IMR-90 (cell line): ENCODE measurements around the gene HMOX1. TPM values are rescaled to one million over a fixed set of nuclear protein-coding genes. Genes with fewer than 3 reads are reported as not detected.

Experiments
- ATAC-seq: fragments of 200-7000 bp; cut with Tn5 transposase; 2 replicates; pipeline ENCODE4 v1.9.1; 2020; ENCODE audit warnings: low read depth, mild to moderate bottlenecking, moderate library complexity
- BruUV-seq: library from RNA; stranded (reverse); fragments of 400-500 nt; replicated peaks from 2 replicates; lab custom pipeline; 2021; lab: Mats Ljungman, UMichigan
- CTCF ChIA-PET: fragments of 300-600 bp; formaldehyde crosslinking; extraction: SDS; loops from one replicate; lab custom pipeline; 2021; ENCODE audit warnings: antibody characterized with exemption; lab: Yijun Ruan, JAX
- POLR2A ChIA-PET: fragments of 300-600 bp; sonication (Branson Sonifier 250); formaldehyde crosslinking; loops from one replicate; lab custom pipeline; 2022; ENCODE audit warnings: antibody characterized with exemption; ENCODE audit not compliant: unreplicated experiment; lab: Charles Lee
- DNase-seq: peaks from one replicate; pipeline ENCODE4 v3.0.0; 2013
- H2AFZ ChIP-seq: replicated peaks from 2 replicates; pipeline ENCODE3; 2013; ENCODE audit warnings: low read length, mild to moderate bottlenecking; ENCODE audit not compliant: poor library complexity
- H2AK5ac ChIP-seq: 2 replicates; pipeline ENCODE4 v1.6.1; 2013; ENCODE audit warnings: low read depth, low read length, inconsistent platforms
- H2AK9ac ChIP-seq: replicated peaks from 2 replicates; pipeline ENCODE3; 2013; ENCODE audit warnings: mild to moderate bottlenecking, low read depth, low read length, moderate library complexity; ENCODE audit not compliant: poor library complexity
- H2BK120ac ChIP-seq: 2 replicates; pipeline ENCODE4 v1.6.1; 2013; ENCODE audit warnings: low read depth, low read length, inconsistent platforms
- H2BK15ac ChIP-seq: 3 replicates; pipeline ENCODE4 v1.6.1; 2013; ENCODE audit warnings: low read depth, low read length, inconsistent platforms
- H2BK20ac ChIP-seq: 2 replicates; pipeline ENCODE4 v1.6.1; 2013; ENCODE audit warnings: low read depth, mild to moderate bottlenecking, inconsistent platforms, low read length, moderate library complexity
- H2BK5ac ChIP-seq: 2 replicates; pipeline ENCODE4 v1.6.1; 2013; ENCODE audit warnings: mild to moderate bottlenecking, low read depth, low read length, inconsistent platforms; ENCODE audit not compliant: poor library complexity, severe bottlenecking
- H3K14ac ChIP-seq: replicated peaks from 2 replicates; pipeline ENCODE4 v1.6.1; 2013; ENCODE audit warnings: low read depth, low read length, inconsistent platforms
- H3K18ac ChIP-seq: 2 replicates; pipeline ENCODE4 v1.6.1; 2013; ENCODE audit warnings: low read depth, low read length, control low read depth
- H3K23ac ChIP-seq: 2 replicates; pipeline ENCODE4 v1.6.1; 2013; ENCODE audit warnings: low read depth, low read length, inconsistent platforms
- H3K27ac ChIP-seq: 2 replicates; pipeline ENCODE4 v1.5.1; 2013; ENCODE audit warnings: mild to moderate bottlenecking, control low read depth, low read length; ENCODE audit not compliant: insufficient read depth
- H3K27me3 ChIP-seq: 2 replicates; pipeline ENCODE4 v1.6.1; 2013; ENCODE audit warnings: low read length; ENCODE audit not compliant: control insufficient read depth, insufficient read depth
- H3K36me3 ChIP-seq: 2 replicates; pipeline ENCODE4 v1.6.1; 2013; ENCODE audit warnings: low read length, mixed read lengths; ENCODE audit not compliant: control insufficient read depth, insufficient read depth
- H3K4ac ChIP-seq: 2 replicates; pipeline ENCODE4 v1.6.1; 2013; ENCODE audit warnings: low read depth, low read length, inconsistent platforms
- H3K4me1 ChIP-seq: 2 replicates; pipeline ENCODE4 v1.6.1; 2013; ENCODE audit warnings: low read length, mixed read lengths; ENCODE audit not compliant: control insufficient read depth, insufficient read depth
- H3K4me2 ChIP-seq: 2 replicates; pipeline ENCODE4 v1.6.1; 2013; ENCODE audit warnings: low read depth, mild to moderate bottlenecking, control low read depth, low read length, moderate library complexity
- H3K4me3 ChIP-seq: 2 replicates; pipeline ENCODE4 v1.5.1; 2013; ENCODE audit warnings: low read depth, mild to moderate bottlenecking, control low read depth, low read length, moderate library complexity; ENCODE audit not compliant: insufficient read depth
- H3K56ac ChIP-seq: 2 replicates; pipeline ENCODE4 v1.6.1; 2013; ENCODE audit warnings: low read length, inconsistent platforms; ENCODE audit not compliant: insufficient read depth; ENCODE audit errors: extremely low read depth
- H3K79me1 ChIP-seq, 2 experiments: 2 replicates each; pipeline ENCODE4 v1.6.1; 2013; ENCODE audit warnings: low read length in 2 of 2, inconsistent platforms in 1 of 2, low read depth in 1 of 2
- H3K9ac ChIP-seq: 2 replicates; pipeline ENCODE4 v1.6.1; 2013; ENCODE audit warnings: low read depth, low read length, control low read depth
- H3K9me1 ChIP-seq: 2 replicates; pipeline ENCODE4 v1.6.1; 2013; ENCODE audit warnings: low read length, inconsistent platforms; ENCODE audit not compliant: insufficient read depth
- H3K9me3 ChIP-seq: 2 replicates; pipeline ENCODE4 v1.6.1; 2013; ENCODE audit warnings: low read length; ENCODE audit not compliant: control insufficient read depth, insufficient read depth
- H4K20me1 ChIP-seq: 2 replicates; pipeline ENCODE4 v1.6.1; 2013; ENCODE audit warnings: low read length, inconsistent platforms; ENCODE audit not compliant: insufficient read depth
- H4K5ac ChIP-seq: 2 replicates; pipeline ENCODE4 v1.6.1; 2013; ENCODE audit warnings: mild to moderate bottlenecking, low read depth, low read length, control low read depth
- H4K8ac ChIP-seq, 2 experiments: 2 replicates each; pipeline ENCODE4 v1.6.1; 2013; ENCODE audit warnings: low read depth in 2 of 2, low read length in 2 of 2, control low read depth in 1 of 2, inconsistent platforms in 1 of 2
- H4K91ac ChIP-seq: 2 replicates; pipeline ENCODE4 v1.6.1; 2013; ENCODE audit warnings: low read depth, low read length, inconsistent platforms; ENCODE audit not compliant: insufficient read depth
- CEBPB ChIP-seq: IDR thresholded peaks from 2 replicates; pipeline ENCODE4 v1.6.1; 2012; ENCODE audit warnings: low read depth, low read length, improper control_type of control experiment
- RAD21 ChIP-seq: IDR thresholded peaks from 2 replicates; pipeline ENCODE4 v1.6.1; 2012; ENCODE audit warnings: low read length, improper control_type of control experiment
- WGBS, 2 experiments: methylation state at CpG; one replicate each; pipeline versions ENCODE4 v1.1.5 to v1.1.7; 2013; ENCODE audit warnings: missing lambda C conversion rate in 2 of 2; ENCODE audit not compliant: insufficient read length in 1 of 2; ENCODE audit errors: extremely low coverage in 2 of 2; 5-methylcytosine and 5-hydroxymethylcytosine counted together
- dilution Hi-C: fragments of 300-500 bp; cut with HindIII; formaldehyde crosslinking; loops from one replicate; pipeline ENCODE4 v1.14.3; 2018; ENCODE audit warnings: low sequenced_read_pairs; ENCODE audit not compliant: unreplicated experiment
- in situ Hi-C: fragments of 300-500 bp; cut with MboI; formaldehyde crosslinking; loops from 3 replicates; pipeline ENCODE4 v1.14.3; 2019; ENCODE audit warnings: low sequenced_read_pairs, inconsistent platforms, mixed read lengths
- intact Hi-C: fragments of 100-400 bp; cut with micrococcal nuclease; formaldehyde crosslinking; loops from 2 replicates; pipeline ENCODE4 v1.10.0; 2022
- polyA plus RNA-seq, 3 experiments: library from polyadenylated mRNA; depleted of rRNA; stranded (reverse); fragments of >200 nt; gene quantifications; 2 replicates each; pipeline ENCODE4 v1.2.3, GENCODE V29; 2012; ENCODE audit warnings: low replicate concordance in 1 of 3
- total RNA-seq: library from RNA; depleted of rRNA; stranded (reverse); fragments of >200 nt; gene quantifications from 2 replicates; pipeline ENCODE4 v1.2.3, GENCODE V29; 2012

Gene HMOX1
- total and polyA plus RNA-seq, 2 of the 4 experiments (the other 2 are of a cell fraction) = 23.1 to 50.5 TPM

GRCh38 chr22:35409783-35410662 lies 29.1 kb downstream of the HMOX1 start:
- H3K9me1 ChIP-seq = no peaks in the 10 kb centered on the region
- ATAC-seq (no peak), DNase-seq (no peak)
- intact Hi-C loops = no loop called here
- no TSS peak for BruUV-seq
- no peak overlapping the region for H3K23ac ChIP-seq
- no peak overlapping the region for H2BK15ac ChIP-seq
- CTCF ChIA-PET = interaction anchor here (1.0 kb wide), 1 partner anchor 57 kb away, joined by 3 read pairs; no protein-coding TSS in a partner anchor
- dilution Hi-C loops = no loop called here
- H3K14ac ChIP-seq = no peak overlapping the region
- H4K8ac ChIP-seq = no peak overlapping the region
- in situ Hi-C loops = no loop called here
- 88% methylated on average over 10 of the region's 16 CpGs; no CpG with 5 or more reads in 1 of the 2 experiments for WGBS, 2 experiments
- H3K79me1 ChIP-seq = no peaks in the 10 kb centered on the region; a peak in 1 of 4 replicates
- no peak overlapping the region for H3K27ac ChIP-seq
- no peak overlapping the region for H2BK5ac ChIP-seq
- peak; percentile 87 for TF ChIP-seq CEBPB
- no peak for TF ChIP-seq RAD21
- no peak overlapping the region for H4K91ac ChIP-seq
- no peaks in the 10 kb centered on the region for H3K9me3 ChIP-seq
- H3K18ac ChIP-seq = no peak overlapping the region
- H3K4me3 ChIP-seq = no peak overlapping the region
- no peak overlapping the region for H2BK20ac ChIP-seq
- no peak overlapping the region for H2AK5ac ChIP-seq
- H3K27me3 ChIP-seq = no peaks in the 10 kb centered on the region
- H3K9ac ChIP-seq = no peak overlapping the region
- no peak overlapping the region for H2AFZ ChIP-seq
- POLR2A ChIA-PET = no interaction called here
- no peak overlapping the region for H3K4ac ChIP-seq
- H3K4me1 ChIP-seq = no peaks in the 10 kb centered on the region
- H4K20me1 ChIP-seq = no peaks in the 10 kb centered on the region
- no peak overlapping the region for H3K56ac ChIP-seq
- no peak overlapping the region for H4K5ac ChIP-seq
- H3K36me3 ChIP-seq = peaks cover 27% of the 10 kb centered on the region
- no peak overlapping the region for H2BK120ac ChIP-seq
- no peak overlapping the region for H2AK9ac ChIP-seq
- H3K4me2 ChIP-seq = no peak overlapping the region
